NOMO-1 (cell line): ENCODE data around the gene PDE9A.

Experiments
- DNase-seq, 2 experiments: peaks; one replicate each; lab custom pipeline; 2025; ENCODE audit not compliant: unreplicated experiment in 2 of 2; lab: John Stamatoyannopoulos, UW

Gene PDE9A

GRCh38 chr21:42655796-42656770 is 2.7 kb downstream of the PDE9A start:
- DNase-seq = no peak

- no peak for DNase-seq
Measured at GRCh38 chr21:42656872-42657271, 3.5 kb downstream of the PDE9A start.

DNA sequence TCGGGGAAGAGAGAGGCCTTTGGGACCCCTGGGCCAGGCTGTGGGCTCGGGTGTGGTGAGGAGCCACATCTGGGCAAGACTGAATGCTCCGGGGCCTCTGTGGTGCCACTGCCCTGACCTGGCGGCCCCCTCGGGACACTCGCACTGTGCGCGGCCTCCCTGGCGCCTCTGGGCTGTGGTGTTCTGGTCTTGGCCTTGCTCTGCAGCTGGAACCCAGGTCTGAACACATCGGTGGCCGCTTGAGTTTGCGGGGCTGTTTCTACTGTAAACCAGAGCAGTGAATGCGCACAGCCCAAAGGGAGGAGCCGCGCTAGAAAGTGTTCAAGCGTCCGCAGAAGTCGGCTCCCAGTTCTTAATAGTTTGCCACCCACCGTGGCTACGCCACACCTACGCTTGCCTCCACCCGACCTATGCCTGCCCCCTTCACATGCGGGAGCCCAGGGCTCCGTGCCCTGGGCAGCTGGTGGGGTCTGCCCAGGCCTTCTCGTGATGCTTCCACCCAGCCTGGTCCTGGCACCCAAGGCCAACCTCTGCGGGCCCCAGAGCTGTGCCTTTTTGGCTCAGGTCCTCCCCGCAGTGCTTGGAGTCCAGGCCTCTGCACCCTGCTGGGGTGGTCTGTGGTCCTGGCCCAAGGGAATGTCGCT is 4.4 kb downstream of the PDE9A start:
- no peak for DNase-seq

DNA sequence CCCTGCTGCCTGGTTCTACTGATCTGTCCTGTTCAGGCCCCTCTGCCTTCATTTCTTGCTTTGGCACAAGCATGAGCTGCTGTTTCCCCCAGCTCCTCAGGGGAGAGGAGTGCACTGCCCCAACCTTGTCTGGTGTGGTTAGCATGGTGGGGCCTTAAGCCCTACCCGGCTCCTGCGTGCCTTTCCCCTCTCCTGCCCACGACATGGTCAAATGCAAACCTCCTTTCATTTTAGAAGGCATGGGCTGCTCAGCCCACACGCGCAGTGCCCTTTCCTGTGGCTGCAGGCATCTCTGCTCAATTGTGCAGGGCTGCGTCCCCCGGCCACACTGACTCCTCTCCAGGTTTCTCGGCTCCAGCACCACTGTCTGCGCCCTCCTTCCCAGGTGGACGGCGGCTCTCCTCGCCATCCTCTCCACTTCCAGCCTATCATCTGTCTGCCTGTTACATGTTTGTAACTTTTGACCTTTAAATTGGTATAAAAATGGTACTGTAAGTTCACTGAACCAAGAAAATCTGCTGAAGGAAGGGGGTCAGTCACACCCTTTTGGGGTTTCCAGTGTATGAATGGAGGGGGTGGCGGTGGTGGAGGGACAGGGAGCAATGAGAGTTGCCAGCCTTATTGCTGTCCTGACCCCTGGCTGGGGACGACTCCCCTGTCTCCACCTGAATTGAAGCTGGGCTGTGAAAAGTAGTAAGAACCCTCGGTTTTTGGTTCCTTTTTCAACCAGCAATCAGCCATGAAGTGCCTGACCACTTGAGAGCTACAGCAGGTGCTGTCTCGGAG is 5.1 kb downstream of the PDE9A start:
- no peak for DNase-seq

- no peak for DNase-seq
Measured at GRCh38 chr21:42659416-42660117, 6.1 kb downstream of the PDE9A start.

DNA sequence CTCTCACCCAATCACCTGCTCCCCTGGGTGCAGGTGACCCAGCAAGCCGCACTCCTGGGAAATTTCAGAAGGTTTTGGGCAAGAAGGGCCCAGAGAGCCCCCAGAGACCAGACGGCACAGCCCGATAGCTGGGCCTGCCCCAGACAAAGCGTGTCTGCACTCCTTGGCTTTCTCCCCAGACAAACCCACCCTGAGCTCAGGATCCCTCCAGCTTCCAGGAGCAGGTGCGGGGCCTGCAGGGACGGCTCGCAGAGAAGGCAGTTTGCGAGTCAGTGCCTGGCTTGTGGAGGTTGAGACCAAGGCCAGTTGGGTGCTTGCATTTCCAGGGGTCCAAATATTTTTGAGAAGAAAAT is 6.7 kb downstream of the PDE9A start:
- DNase-seq = no peak

- no peak for DNase-seq
Measured at GRCh38 chr21:42661688-42662429, 8.4 kb downstream of the PDE9A start.

- DNase-seq = no peak
Measured at GRCh38 chr21:42662430-42663199, 9.2 kb downstream of the PDE9A start.

GRCh38 chr21:42663200-42663750 is 9.9 kb downstream of the PDE9A start:
- no peak for DNase-seq

DNA sequence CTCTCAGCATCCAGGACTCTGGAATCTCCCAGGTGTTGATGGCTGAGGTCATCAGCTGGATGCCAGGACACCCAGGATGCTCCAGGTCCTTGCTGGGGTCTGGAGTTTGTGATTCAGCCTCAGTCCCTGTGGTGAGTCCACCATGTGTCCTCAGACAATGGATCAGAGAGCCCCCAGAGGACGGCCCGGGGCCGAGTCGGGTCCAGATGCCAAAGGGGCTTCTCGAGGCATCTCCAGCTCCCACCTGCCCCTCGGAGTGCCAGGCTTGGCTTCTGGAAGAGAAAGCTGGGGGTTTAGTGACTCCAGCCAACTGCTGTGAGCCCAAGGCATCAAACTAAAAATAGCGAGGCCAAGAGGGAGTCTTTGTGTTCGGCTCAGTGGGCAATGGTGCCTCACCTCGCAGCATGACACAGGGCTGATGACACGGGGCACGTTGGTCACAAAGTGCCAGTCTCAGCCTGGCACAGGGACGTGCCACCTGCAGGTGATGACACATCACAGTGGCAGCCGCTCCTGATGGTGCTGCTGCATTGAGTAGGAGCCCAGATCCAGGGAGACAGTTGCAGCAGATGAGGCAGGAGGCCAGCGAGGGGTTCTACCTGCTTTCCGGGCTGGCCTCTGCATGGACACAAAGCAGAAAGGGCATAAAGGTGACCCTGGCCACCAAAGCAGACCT is 10.6 kb downstream of the PDE9A start:
- no peak for DNase-seq

DNA sequence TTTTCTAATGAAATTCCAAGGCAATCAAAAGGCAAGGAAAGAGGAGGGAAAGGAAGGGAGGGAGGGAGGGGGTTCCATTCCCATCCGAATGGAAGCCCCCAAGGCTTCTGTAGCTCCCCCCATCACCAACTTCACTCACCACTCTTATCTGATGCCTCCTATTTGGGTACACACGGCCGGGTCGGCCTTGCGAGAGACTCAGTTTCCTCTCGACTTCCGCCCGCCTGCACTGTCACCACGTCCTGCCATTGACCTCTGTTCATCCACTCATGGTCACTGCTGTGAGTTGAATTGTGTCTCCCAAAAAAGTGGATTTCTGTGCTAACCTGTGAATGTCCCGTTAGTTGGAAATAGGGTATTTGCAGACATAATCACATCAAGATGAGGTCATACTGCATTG is 11.2 kb downstream of the PDE9A start:
- DNase-seq = no peak

- no peak for DNase-seq
Measured at GRCh38 chr21:42665026-42665425, 11.6 kb downstream of the PDE9A start.

DNA sequence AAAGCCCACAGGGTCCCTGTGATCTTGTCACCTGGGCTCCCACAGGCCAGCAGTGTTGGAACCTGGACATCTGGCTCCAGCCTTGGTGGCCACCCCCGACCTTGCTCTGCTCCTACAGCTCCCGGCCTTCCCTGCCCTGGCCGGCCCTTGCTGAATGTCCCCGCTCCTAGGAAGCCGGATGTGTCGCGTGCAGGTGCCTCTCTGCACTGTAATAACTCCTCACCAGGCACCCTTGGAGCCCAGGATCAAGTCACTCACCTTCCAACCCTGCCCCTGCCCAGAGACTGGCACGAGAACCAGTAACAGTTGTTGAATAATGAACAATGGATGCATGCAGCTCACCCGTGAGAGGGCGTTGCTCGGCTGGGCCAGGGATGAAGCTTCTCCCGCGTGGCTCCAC is 12.1 kb downstream of the PDE9A start:
- no peak for DNase-seq

- no peak for DNase-seq
Measured at GRCh38 chr21:42666023-42666747, 12.8 kb downstream of the PDE9A start.

DNA sequence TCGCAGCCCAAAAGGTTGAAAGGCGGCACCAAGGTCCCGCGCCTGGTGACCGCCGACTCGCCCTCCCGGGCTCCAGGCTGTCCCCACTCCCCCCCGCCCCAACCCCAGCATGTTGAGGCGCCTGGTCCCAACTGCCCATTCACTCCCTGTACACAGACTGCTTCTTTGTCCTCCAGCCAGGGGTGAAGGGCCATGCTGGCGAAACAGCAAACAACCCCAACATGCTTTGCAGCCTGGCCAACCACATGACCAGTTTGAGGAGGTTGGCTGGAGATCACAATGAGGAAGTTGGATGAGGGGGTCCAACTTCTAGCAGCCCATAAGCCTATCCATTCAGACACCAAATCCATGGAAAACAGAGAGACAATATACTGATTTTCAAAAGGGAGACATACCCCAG is 13.5 kb downstream of the PDE9A start:
- no peak for DNase-seq

GRCh38 chr21:42668298-42668992 is 15.0 kb downstream of the PDE9A start:
- no peak for DNase-seq

DNA sequence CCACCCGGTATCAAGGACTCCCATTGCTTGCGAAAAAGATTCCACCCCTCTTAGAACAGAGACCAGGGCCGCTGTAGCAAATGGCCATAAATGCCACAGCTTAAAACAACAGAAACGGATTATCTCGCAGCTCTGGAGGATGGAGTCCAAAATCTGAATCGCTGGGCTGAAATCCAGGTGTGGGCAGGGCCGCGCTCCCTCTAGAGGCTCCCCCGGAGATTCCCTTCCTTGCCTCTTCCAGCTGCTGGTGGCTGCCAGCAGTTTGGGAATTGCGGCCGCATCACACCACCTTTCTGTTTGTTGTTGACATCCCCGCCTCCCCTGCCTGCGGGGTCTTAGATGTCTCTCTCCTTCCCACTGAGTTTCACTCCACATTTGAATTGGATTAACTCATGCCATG is 15.6 kb downstream of the PDE9A start:
- no peak for DNase-seq
